ENCODE measurements around the gene PLAU. TPM values are rescaled to one million over a fixed set of nuclear protein-coding genes. Genes with fewer than 3 reads are reported as not detected.
"Not testable (repeated sequence)": the region's sequence is repeated elsewhere in the genome, so short reads cannot be mapped to it uniquely, and the experiment has no call there.

Gene PLAU
- total RNA-seq, 1 donor from 2014 or later, result 54.8 TPM

- TF ChIP-seq CTCF (IDR thresholded peaks at IDR 0.05), result no peak
These were observed 51.5 kb downstream of the PLAU start for GRCh38 chr10:73962386-73962785.

GRCh38 chr10:73963533-73963932 is 52.6 kb downstream of the PLAU start:
- not testable (repeated sequence) for H3K27ac Mint-ChIP-seq (ENCODE audit: unreplicated experiment); DNase-seq (ENCODE audit: low spot score); H3K4me3 Mint-ChIP-seq (ENCODE audit: unreplicated experiment); H3K36me3 Mint-ChIP-seq (ENCODE audit: low read depth); H3K27me3 Mint-ChIP-seq (ENCODE audit: low read depth); H3K9me3 Mint-ChIP-seq (ENCODE audit: low read depth)
- H3K4me1 Mint-ChIP-seq (ENCODE audit: low read depth), result peaks cover 32% of the 10 kb centered on the region

More at GRCh38 chr10:73962386-73962785, 51.5 kb downstream of the PLAU start:
- Mint-ChIP-seq H3K4me1 (ENCODE audit: low read depth) (peaks cover 21% of the 10 kb centered on the region), H3K4me3 (ENCODE audit: unreplicated experiment) (no peak overlapping the region), H3K27me3 (ENCODE audit: low read depth) (no peaks in the 10 kb centered on the region), H3K27ac (ENCODE audit: unreplicated experiment) (no peak overlapping the region), H3K36me3 (ENCODE audit: low read depth) (no peaks in the 10 kb centered on the region), H3K9me3 (ENCODE audit: low read depth) (no peaks in the 10 kb centered on the region)
- no peak for DNase-seq (ENCODE audit: low spot score)

- Mint-ChIP-seq H3K27me3 (ENCODE audit: low read depth) (no peaks in the 10 kb centered on the region), H3K4me1 (ENCODE audit: low read depth) (peaks cover 40% of the 10 kb centered on the region), H3K36me3 (ENCODE audit: low read depth) (no peaks in the 10 kb centered on the region), H3K9me3 (ENCODE audit: low read depth) (no peaks in the 10 kb centered on the region), H3K27ac (ENCODE audit: unreplicated experiment) (no peak overlapping the region), H3K4me3 (ENCODE audit: unreplicated experiment) (no peak overlapping the region)
- no peak for TF ChIP-seq CTCF (IDR thresholded peaks at IDR 0.05)
- no peak for DNase-seq (ENCODE audit: low spot score)
These were observed 53.8 kb downstream of the PLAU start for GRCh38 chr10:73964743-73965142.

- Mint-ChIP-seq H3K27ac (ENCODE audit: unreplicated experiment) (peak overlapping the region; percentile 88), H3K4me1 (ENCODE audit: low read depth) (peaks cover 43% of the 10 kb centered on the region), H3K4me3 (ENCODE audit: unreplicated experiment) (peak overlapping the region; percentile 23)
- H3K9me3 Mint-ChIP-seq (ENCODE audit: low read depth); H3K27me3 Mint-ChIP-seq (ENCODE audit: low read depth); H3K36me3 Mint-ChIP-seq (ENCODE audit: low read depth); DNase-seq (ENCODE audit: low spot score): not testable (repeated sequence)
These were observed 54.4 kb downstream of the PLAU start for GRCh38 chr10:73965267-73965889.

- H3K27me3 Mint-ChIP-seq (ENCODE audit: low read depth), result no peaks in the 10 kb centered on the region
- no peak for TF ChIP-seq CTCF (IDR thresholded peaks at IDR 0.05)
- peak; percentile 95 for DNase-seq (ENCODE audit: low spot score)
- no peaks in the 10 kb centered on the region for H3K9me3 Mint-ChIP-seq (ENCODE audit: low read depth)
- peak overlapping the region; percentile 88 for H3K27ac Mint-ChIP-seq (ENCODE audit: unreplicated experiment)
- no peaks in the 10 kb centered on the region for H3K36me3 Mint-ChIP-seq (ENCODE audit: low read depth)
- peaks cover 43% of the 10 kb centered on the region for H3K4me1 Mint-ChIP-seq (ENCODE audit: low read depth)
- H3K4me3 Mint-ChIP-seq (ENCODE audit: unreplicated experiment), result peak overlapping the region; percentile 23
These were observed 55.2 kb downstream of the PLAU start for GRCh38 chr10:73965890-73966768.

GRCh38 chr10:73967022-73967429 is 56.1 kb downstream of the PLAU start:
- H3K27me3 Mint-ChIP-seq (ENCODE audit: low read depth), result no peaks in the 10 kb centered on the region
- H3K36me3 Mint-ChIP-seq (ENCODE audit: low read depth), result no peaks in the 10 kb centered on the region
- DNase-seq (ENCODE audit: low spot score), result no peak
- no peak overlapping the region for H3K4me3 Mint-ChIP-seq (ENCODE audit: unreplicated experiment)
- no peak for TF ChIP-seq CTCF (IDR thresholded peaks at IDR 0.05)
- no peaks in the 10 kb centered on the region for H3K9me3 Mint-ChIP-seq (ENCODE audit: low read depth)
- H3K4me1 Mint-ChIP-seq (ENCODE audit: low read depth), result peaks cover 43% of the 10 kb centered on the region
- H3K27ac Mint-ChIP-seq (ENCODE audit: unreplicated experiment), result peak overlapping the region; percentile 88

Other genes starting within 250 kb of the PLAU start
- 2.9 to 5.2 TPM (median 3.9 TPM) in 3 replicates for gene AGAP5, start 213.0 kb upstream of the PLAU start, total RNA-seq
- 54.0 to 69.1 TPM (median 55.6 TPM) in 3 replicates for gene SEC24C, start 166.8 kb upstream of the PLAU start, total RNA-seq
- 14.8 to 27.5 TPM (median 17.4 TPM) in 3 replicates for gene CHCHD1, start 129.1 kb upstream of the PLAU start, total RNA-seq
- gene ZSWIM8, start 125.5 kb upstream of the PLAU start, total RNA-seq, result 102 to 124 TPM (median 117 TPM) in 3 replicates
- 24.4 to 29.0 TPM (median 27.3 TPM) in 3 replicates for gene NDST2, start 99.5 kb upstream of the PLAU start, total RNA-seq
- 30.5 to 31.7 TPM (median 30.5 TPM) in 3 replicates for gene CAMK2G, start 36.6 kb upstream of the PLAU start, total RNA-seq
- gene VCL, start 87.0 kb downstream of the PLAU start, total RNA-seq, result 429 to 498 TPM (median 485 TPM) in 3 replicates
- 31.2 to 37.0 TPM (median 31.7 TPM) in 3 replicates for gene AP3M1, start 239.7 kb downstream of the PLAU start, total RNA-seq
- 29.6 to 44.8 TPM (median 31.9 TPM) in 3 replicates for gene ADK, start 240.1 kb downstream of the PLAU start, total RNA-seq